HepG2 (cell line): ENCODE measurements around the gene S100A16. TPM values are rescaled to one million over a fixed set of nuclear protein-coding genes. Genes with fewer than 3 reads are reported as not detected.

Experiments
- CTCF ChIP-seq: sonication (generic); formaldehyde crosslinking; IDR thresholded peaks from 2 replicates; pipeline ENCODE4 v1.5.0; 2020; ENCODE audit warnings: mild to moderate bottlenecking, missing genetic modification reagents, moderate library complexity
- GPN1 ChIP-seq: sonication (generic); formaldehyde crosslinking; IDR thresholded peaks from 2 replicates; pipeline ENCODE4 v1.5.1; 2020; ENCODE audit warnings: missing genetic modification reagents, borderline replicate concordance
- NCOA5 ChIP-seq: sonication (generic); formaldehyde crosslinking; IDR thresholded peaks from 2 replicates; pipeline ENCODE4 v1.4.0; 2020; ENCODE audit warnings: missing genetic modification reagents
- PBX2 ChIP-seq: IDR thresholded peaks from 2 replicates; pipeline ENCODE4 v1.6.1; 2016; ENCODE audit warnings: control low read depth
- RARA ChIP-seq: IDR thresholded peaks from 2 replicates; pipeline ENCODE4 v1.6.1; 2016; ENCODE audit warnings: missing genetic modification reagents, missing compliant biosample characterization
- SNAPC2 ChIP-seq: sonication (generic); formaldehyde crosslinking; IDR thresholded peaks from 2 replicates; pipeline ENCODE4 v1.8.1; 2022; ENCODE audit warnings: mild to moderate bottlenecking, missing genetic modification reagents
- SP5 ChIP-seq: IDR thresholded peaks from 2 replicates; pipeline ENCODE4 v1.6.1; 2016; ENCODE audit warnings: low read depth, borderline replicate concordance
- ZBTB3 ChIP-seq: sonication (generic); formaldehyde crosslinking; IDR thresholded peaks from 2 replicates; pipeline ENCODE4 v1.4.0; 2020; ENCODE audit warnings: low read depth, mild to moderate bottlenecking, moderate library complexity, missing genetic modification reagents, borderline replicate concordance
- ZNF232 ChIP-seq: sonication (generic); formaldehyde crosslinking; IDR thresholded peaks from 2 replicates; pipeline ENCODE4 v1.4.0; 2020; ENCODE audit warnings: missing genetic modification reagents, borderline replicate concordance
- ZNF263 ChIP-seq: sonication (generic); formaldehyde crosslinking; IDR thresholded peaks from 2 replicates; pipeline ENCODE4 v1.4.0; 2020; ENCODE audit warnings: missing genetic modification reagents
- ZNF562 ChIP-seq: sonication (generic); formaldehyde crosslinking; IDR thresholded peaks from 2 replicates; pipeline ENCODE4 v1.8.0; 2022; ENCODE audit warnings: missing genetic modification reagents, borderline replicate concordance
- ZNF687 ChIP-seq: sonication (generic); formaldehyde crosslinking; IDR thresholded peaks from 2 replicates; pipeline ENCODE4 v1.5.1; 2020; ENCODE audit warnings: mild to moderate bottlenecking, missing genetic modification reagents, moderate library complexity
- polyA plus RNA-seq, 8 experiments: library from polyadenylated mRNA; depleted of rRNA in 3 of 8; stranded (reverse) in 7 of 8; unstranded in 1 of 8; fragments of >200 nt; fragmentation: Illumina TruSeq in 4 of 8; extraction: Trizol in 4 of 8; gene quantifications; 2 replicates each; pipeline versions ENCODE4 v1.2.1 to v1.2.3, GENCODE V29; 2011 to 2016; ENCODE audit warnings: low read depth in 4 of 8, missing spikeins in 1 of 8, mixed read lengths in 1 of 8; ENCODE audit not compliant: insufficient read depth in 1 of 8
- total RNA-seq, 5 experiments: library from RNA; depleted of rRNA; stranded (reverse); fragments of >200 nt; fragmentation: Illumina TruSeq; extraction: Trizol; gene quantifications; 2 replicates each; pipeline ENCODE4 v1.2.3, GENCODE V29; 2016; ENCODE audit warnings: low read depth in 1 of 5
- TF ChIP-seq, protein P1 (sequence below): IDR thresholded peaks from 2 replicates; pipeline ENCODE4 v1.6.1; 2012; ENCODE audit warnings: inconsistent platforms
- TF ChIP-seq, protein P2 (sequence below): sonication (generic); formaldehyde crosslinking; IDR thresholded peaks from 2 replicates; pipeline ENCODE4 v1.8.0; 2022; ENCODE audit warnings: mild to moderate bottlenecking, missing genetic modification reagents; ENCODE audit not compliant: insufficient replicate concordance

The S100A16 gene
- total and polyA plus RNA-seq, 2 of the 13 experiments (the other 11 are each of a cell fraction or from before 2014, with no cell fraction given), result 46.0 to 195 TPM

GRCh38 chr1:153610811-153611301 lies 2.1 kb downstream of the S100A16 start (continued):
- TF ChIP-seq PBX2 (CRISPR knock-in tag) (no peak), ZNF687 (peak; percentile 44), SP5 (no peak), ZBTB3 (CRISPR knock-in tag) (no peak), SNAPC2 (CRISPR knock-in tag) (no peak), GPN1 (CRISPR knock-in tag) (no peak), NCOA5 (CRISPR knock-in tag) (no peak), ZNF562 (CRISPR knock-in tag) (no peak), RARA (0 out of 2 replicates have a peak, but pooled peaks have one; percentile 15), ZNF263 (CRISPR knock-in tag) (0 out of 2 replicates have a peak, but pooled peaks have one; percentile 26), ZNF232 (CRISPR knock-in tag) (no peak), CTCF (CRISPR knock-in tag) (no peak)
- TF ChIP-seq, protein P1, sequence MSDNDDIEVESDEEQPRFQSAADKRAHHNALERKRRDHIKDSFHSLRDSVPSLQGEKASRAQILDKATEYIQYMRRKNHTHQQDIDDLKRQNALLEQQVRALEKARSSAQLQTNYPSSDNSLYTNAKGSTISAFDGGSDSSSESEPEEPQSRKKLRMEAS, result peak; percentile 30; the same call in 1 of the 2 replicates
- TF ChIP-seq, protein P2, sequence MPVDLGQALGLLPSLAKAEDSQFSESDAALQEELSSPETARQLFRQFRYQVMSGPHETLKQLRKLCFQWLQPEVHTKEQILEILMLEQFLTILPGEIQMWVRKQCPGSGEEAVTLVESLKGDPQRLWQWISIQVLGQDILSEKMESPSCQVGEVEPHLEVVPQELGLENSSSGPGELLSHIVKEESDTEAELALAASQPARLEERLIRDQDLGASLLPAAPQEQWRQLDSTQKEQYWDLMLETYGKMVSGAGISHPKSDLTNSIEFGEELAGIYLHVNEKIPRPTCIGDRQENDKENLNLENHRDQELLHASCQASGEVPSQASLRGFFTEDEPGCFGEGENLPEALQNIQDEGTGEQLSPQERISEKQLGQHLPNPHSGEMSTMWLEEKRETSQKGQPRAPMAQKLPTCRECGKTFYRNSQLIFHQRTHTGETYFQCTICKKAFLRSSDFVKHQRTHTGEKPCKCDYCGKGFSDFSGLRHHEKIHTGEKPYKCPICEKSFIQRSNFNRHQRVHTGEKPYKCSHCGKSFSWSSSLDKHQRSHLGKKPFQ, result no peak
